ENCODE data around the gene SLX9. TPM values are rescaled to one million over a fixed set of nuclear protein-coding genes. Genes with fewer than 3 reads are reported as not detected.

Gene SLX9
- total RNA-seq, 1 experiment from 2014 or later: 74.3 TPM

DNA sequence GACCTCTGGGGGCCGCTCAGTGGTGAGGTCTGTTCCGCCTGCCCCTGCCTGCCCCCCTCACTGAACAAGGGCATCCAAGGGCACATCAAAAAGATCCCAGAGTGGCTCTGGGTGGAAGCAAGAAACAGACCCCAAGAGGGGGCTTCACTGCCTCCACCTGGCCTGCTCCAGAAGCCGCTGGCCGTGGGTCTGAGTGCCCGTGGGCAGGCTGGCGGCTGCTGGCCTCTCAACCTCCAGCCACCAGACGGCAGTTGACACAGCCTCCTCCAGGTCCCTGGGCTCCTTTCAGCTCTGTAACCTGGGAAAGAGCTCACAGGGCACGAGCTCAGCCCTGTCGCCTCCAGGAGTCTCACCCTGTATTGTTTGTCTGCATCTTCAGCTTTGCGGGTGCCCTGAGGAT is 56.3 kb downstream of the SLX9 start:
- Histone ChIP-seq H2BK120ac (ENCODE audit: low read depth, low read length, poor library complexity, severe bottlenecking) (no peak overlapping the region), H4K8ac (replicated peaks; ENCODE audit: insufficient read length, low read depth, low read length) (no peak overlapping the region), H3K4ac (ENCODE audit: low read depth, low read length) (no peak overlapping the region), H3K79me2 (ENCODE audit: insufficient read depth, low read length) (no peaks in the 10 kb centered on the region), H2BK5ac (ENCODE audit: insufficient read length, low read length) (no peak overlapping the region), H3K23ac (ENCODE audit: insufficient read length, low read depth, low read length) (no peak overlapping the region), H3K27ac (ENCODE audit: insufficient read length, low read depth, low read length) (no peak overlapping the region), H2AK5ac (ENCODE audit: insufficient read length, low read length) (no peak overlapping the region), H2BK12ac (ENCODE audit: insufficient read length, low read depth, low read length) (no peak overlapping the region), H3K4me1 (ENCODE audit: insufficient read depth, low read length) (no peaks in the 10 kb centered on the region), H4K20me1 (ENCODE audit: control insufficient read depth, insufficient read depth, insufficient read length) (no peaks in the 10 kb centered on the region), H3K18ac (ENCODE audit: insufficient read length, low read depth, low read length) (no peak overlapping the region), H3K56ac (ENCODE audit: insufficient read length, low read depth, low read length) (no peak overlapping the region), H3K9ac (ENCODE audit: extremely low read depth, insufficient read length, low read length) (no peak overlapping the region), H3T11ph (ENCODE audit: low read length) (no peak overlapping the region), H2AFZ (ENCODE audit: low read length) (no peak overlapping the region), H3K4me2 (ENCODE audit: insufficient read depth, insufficient read length, low read length) (no peak overlapping the region), H3K23me2 (ENCODE audit: insufficient read length, low read depth, low read length, poor library complexity, severe bottlenecking) (peaks cover 1% of the 10 kb centered on the region), H2BK15ac (ENCODE audit: low read depth, low read length) (no peak overlapping the region), H4K5ac (ENCODE audit: insufficient read length, low read depth, low read length) (no peak overlapping the region), H3K79me1 (ENCODE audit: insufficient read depth, low read depth, low read length, poor library complexity, severe bottlenecking) (no peaks in the 10 kb centered on the region), H4K91ac (ENCODE audit: insufficient read length, low read depth, low read length) (no peak overlapping the region), H2BK20ac (ENCODE audit: low read depth, low read length, poor library complexity, severe bottlenecking) (no peak overlapping the region), H3K9me3 (ENCODE audit: control insufficient read depth, low read depth, low read length) (no peaks in the 10 kb centered on the region), H3K14ac (ENCODE audit: insufficient read depth, low read length) (no peak overlapping the region), H3K27me3 (ENCODE audit: insufficient read depth, low read length) (no peaks in the 10 kb centered on the region; the same call in 1 of the 2 replicates)
- H3K36me3 Mint-ChIP-seq (ENCODE audit: insufficient read depth in 1 of 3, low read depth in 3 of 3): no peaks in the 10 kb centered on the region
- WGBS (ENCODE audit: extremely low coverage, insufficient read length, low lambda C conversion rate): no CpG with 5 or more reads among the region's 10 CpGs
- no peak overlapping the region for H3K27ac Mint-ChIP-seq
- H3K4me1 Mint-ChIP-seq: no peaks in the 10 kb centered on the region; a peak in 1 of 4 replicates
- H3K9me3 Mint-ChIP-seq: no peaks in the 10 kb centered on the region
- no peak for TF ChIP-seq CTCF (conservative IDR thresholded peaks at IDR 0.05)
- H3K27me3 Mint-ChIP-seq (ENCODE audit: low read depth): peaks cover 6% of the 10 kb centered on the region
- H3K4me3 Mint-ChIP-seq: no peak overlapping the region
- DNase-seq: no peak
